Occipital lobe (tissue), 2 donors: ENCODE results near the gene RASSF8. TPM values are rescaled to one million over a fixed set of nuclear protein-coding genes. Genes with fewer than 3 reads are reported as not detected.

Experiments
- DNase-seq: peaks from one replicate; lab custom pipeline; 2025; lab: John Stamatoyannopoulos, UW
- total RNA-seq: library from RNA; depleted of rRNA; stranded (reverse); fragments of >200 nt; gene quantifications from one replicate; pipeline ENCODE4 v1.2.3, GENCODE V29; 2014

RASSF8 gene
- total RNA-seq, 1 donor from 2014 or later: 22.5 TPM

DNA sequence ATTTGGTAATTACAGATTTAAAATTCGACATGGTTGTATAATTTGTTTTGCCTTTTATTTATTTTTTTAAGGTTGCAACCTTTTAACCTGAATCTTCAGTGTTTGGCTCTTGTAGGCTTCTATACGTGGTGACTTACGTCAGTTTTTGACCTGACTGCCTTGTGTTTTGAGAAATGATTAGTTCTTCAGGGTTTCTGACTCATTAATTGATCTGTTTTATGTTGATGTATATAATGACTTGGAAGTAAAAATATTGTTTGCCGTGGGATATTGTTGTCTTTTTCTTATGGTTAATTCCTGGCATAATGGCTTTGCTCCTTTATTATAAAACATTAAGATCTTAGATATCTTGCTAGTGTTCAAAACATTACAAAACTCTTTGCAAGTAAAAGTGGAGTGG is 2.5 kb downstream of the RASSF8 start:
- DNase-seq: no peak

- DNase-seq: no peak
These were observed 4.5 kb downstream of the RASSF8 start for GRCh38 chr12:25962932-25963525.

DNA sequence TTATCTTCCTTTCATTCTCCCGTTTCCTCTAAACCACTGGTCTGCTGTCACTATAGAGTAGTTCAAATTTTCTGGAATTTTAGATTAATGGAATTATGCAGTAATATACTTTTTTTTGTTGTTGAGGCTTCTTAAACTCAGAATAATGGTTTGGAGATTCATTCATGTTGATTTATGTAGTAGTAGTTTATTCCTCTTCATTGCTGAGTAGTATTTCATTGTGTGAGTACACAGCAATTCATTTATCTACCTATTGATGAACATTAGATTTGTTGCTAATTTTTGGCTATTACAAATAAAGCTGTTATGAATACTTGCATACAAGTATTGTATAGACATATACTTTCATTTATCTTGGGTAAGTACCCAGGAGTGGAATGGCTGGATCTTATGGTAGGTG is 7.2 kb downstream of the RASSF8 start:
- DNase-seq: no peak

GRCh38 chr12:25970082-25970481 is 11.6 kb downstream of the RASSF8 start:
- no peak for DNase-seq

DNA sequence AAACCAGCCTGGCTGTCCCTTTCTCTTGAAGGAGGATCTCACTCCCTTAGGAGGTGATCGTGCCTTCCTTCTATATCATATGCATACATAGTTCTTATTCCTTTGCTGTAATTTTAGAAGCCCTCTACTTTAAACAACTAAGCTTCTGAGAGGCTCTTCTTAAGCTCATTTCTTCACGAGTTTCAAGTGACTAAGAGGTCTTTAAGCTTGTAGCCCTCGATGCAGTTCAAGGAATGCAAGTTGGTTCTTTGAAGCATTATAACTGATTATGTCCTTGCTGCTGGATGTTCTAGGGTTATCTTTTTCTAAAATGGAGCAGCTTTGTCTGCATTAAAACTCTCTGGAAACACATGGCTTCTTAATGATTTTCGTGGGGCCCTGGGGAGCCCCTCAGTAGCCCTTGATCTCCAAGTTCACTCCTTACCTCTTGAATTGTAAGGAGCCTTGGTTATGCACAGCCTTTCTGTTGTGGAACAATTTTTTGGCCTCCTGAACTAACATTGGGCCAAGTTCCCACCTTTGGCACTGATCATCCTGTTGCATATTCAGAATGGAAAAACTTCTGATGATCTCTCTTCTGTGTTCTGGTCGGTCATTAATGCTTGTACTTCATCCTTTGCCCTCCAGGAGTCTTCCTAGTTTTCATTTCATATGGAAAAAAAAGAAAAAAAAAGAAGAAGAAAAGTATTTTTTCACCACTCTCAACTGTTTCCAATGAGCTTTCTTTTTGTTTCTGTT is 12.6 kb downstream of the RASSF8 start:
- no peak for DNase-seq

GRCh38 chr12:25971654-25972041 is 13.2 kb downstream of the RASSF8 start:
- DNase-seq: no peak

GRCh38 chr12:25972783-25973182 is 14.3 kb downstream of the RASSF8 start:
- no peak for DNase-seq

DNA sequence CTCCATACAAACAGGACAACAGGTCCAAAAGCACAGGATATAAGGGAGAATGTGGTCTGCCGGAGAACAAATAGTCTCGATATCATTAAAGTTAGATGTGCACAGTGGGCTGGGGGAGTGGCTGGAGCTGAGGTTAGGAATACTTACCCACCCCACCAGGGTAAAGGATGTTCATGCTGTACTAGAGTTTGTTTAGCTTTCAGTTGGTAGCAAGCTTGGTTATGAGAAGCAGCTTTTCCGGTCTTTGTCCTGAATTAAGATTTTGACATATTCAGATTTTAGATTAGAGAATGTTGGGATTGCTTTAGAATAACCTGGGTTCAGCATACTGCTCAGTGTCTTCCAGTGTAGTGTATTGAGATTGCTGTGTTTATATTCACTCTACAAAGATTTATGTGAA is 16.7 kb downstream of the RASSF8 start:
- DNase-seq: no peak

GRCh38 chr12:25975682-25976081 is 17.2 kb downstream of the RASSF8 start:
- DNase-seq: no peak

- no peak for DNase-seq
These were observed 17.8 kb downstream of the RASSF8 start for GRCh38 chr12:25976289-25976688.

GRCh38 chr12:25977047-25977446 is 18.6 kb downstream of the RASSF8 start:
- no peak for DNase-seq

GRCh38 chr12:25979059-25979458 is 20.6 kb downstream of the RASSF8 start:
- DNase-seq: no peak

DNA sequence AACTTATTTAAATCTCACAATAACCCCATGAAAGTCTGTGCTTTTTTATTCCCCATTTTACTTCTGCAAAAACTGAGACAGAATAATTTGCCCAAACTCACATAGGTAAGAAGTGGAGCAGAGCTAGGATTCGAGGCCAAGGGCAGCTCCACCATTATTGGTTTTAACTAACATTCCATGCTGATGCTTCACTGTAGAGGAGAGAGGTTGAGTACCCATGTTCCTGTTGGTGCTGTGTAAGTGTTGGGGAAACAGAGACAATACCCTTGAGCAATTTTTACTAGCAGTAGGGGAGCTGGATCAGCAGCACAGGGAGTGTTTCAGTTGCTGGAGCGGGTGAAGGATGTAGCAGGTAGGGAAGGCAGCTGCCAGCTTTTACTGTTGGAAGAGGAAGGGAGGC is 21.1 kb downstream of the RASSF8 start:
- DNase-seq: no peak

DNA sequence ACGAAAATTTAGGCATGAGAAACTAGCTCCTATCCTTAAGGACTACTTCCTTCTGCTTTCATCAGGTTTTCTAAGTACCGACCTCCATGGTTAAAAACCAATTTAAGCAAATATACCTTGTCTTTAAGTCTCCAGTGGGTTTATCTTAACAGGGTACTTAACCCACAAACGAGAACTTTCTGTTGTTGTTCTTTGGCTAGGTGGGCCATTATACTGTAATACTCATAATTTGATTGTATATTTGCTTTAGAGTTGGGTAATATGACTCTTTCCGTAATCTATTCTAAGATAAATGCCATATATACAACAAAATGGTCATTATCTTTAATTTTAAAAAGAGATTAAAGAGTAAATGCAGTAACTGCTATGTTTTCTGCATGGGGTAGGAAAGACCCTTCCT is 21.6 kb downstream of the RASSF8 start:
- DNase-seq: no peak

GRCh38 chr12:25981597-25981996 is 23.1 kb downstream of the RASSF8 start:
- no peak for DNase-seq

- DNase-seq: no peak
These were observed 23.9 kb downstream of the RASSF8 start for GRCh38 chr12:25982416-25982815.

DNA sequence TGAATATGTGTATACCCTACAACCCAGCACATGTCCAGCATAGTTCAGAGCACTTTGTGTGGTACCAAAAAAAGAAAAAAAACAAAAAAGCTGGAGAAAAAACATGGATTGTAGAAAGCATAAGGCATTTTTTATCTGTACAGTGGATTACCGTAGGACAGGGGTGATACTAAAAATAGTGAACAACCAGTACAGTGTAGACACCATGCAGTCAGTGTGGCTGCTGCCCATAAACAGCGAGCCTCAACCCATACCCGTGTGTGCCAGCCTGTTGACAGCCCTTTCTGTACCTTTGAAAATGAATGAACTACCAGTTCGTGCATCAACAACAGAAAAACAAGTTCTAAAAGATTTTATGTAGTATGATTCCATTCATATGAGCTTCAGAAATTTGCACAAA is 25.1 kb downstream of the RASSF8 start:
- DNase-seq: no peak

- DNase-seq: no peak
These were observed 26.3 kb downstream of the RASSF8 start for GRCh38 chr12:25984759-25985158.

DNA sequence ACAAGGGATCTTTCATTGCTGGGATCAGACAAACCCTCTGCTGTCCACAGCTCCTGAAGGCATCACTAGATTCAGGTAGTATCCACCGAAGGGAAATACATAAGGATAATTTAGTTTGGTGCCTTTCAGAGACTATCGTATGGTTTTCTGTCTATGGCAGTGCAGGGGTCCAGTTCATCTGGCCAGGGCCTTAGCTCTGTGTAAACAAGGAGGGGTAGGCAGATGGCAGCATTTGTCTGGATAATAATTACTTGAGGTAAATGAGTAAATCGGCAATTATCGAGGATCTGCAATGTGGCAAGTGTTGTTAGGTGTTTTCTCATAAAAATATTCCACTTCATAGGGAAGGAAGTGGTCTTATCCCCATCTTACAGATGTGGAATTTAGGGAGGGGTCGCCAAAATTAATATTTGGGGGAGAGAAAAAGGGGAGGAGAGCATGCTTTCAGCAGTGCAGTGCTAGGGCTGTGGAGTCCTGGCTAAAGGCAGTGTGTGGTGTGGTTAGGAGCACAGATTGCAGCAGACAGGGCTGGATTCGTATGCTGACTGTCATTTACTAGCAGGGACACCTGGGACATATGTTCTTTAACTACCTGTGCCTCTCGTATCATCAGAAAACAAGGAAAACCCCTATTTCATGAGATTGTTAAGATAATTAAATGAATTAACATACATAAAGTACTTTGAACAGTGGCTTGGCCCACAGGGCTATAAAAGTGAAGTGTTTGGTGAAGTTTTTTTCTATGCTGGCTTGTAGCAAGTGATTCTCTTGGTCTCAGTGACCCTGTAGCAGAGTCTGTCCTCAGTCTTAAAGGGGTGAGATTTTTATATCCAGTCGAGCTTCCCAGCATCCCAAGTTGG is 27.1 kb downstream of the RASSF8 start:
- no peak for DNase-seq

DNA sequence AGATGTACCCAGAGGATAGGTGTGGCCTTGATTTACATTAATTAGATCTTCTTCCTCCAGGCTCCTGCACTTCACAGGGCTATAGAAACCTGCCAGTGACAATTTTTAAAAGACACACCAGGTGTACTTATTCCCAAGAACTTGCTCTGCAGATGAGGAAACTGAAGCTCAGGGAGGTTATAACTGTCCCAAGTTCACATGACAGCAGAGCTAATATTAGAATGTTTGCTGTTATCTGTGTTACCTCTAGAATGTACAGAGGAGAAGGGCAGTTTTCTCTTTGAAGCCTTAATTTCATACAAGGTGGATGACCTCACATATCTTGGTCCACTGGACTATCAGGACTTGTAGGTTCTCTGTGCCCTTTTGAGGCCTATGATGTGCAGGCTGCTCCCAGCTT is 27.7 kb downstream of the RASSF8 start:
- no peak for DNase-seq

GRCh38 chr12:25988505-25988904 is 30.0 kb downstream of the RASSF8 start:
- no peak for DNase-seq

DNA sequence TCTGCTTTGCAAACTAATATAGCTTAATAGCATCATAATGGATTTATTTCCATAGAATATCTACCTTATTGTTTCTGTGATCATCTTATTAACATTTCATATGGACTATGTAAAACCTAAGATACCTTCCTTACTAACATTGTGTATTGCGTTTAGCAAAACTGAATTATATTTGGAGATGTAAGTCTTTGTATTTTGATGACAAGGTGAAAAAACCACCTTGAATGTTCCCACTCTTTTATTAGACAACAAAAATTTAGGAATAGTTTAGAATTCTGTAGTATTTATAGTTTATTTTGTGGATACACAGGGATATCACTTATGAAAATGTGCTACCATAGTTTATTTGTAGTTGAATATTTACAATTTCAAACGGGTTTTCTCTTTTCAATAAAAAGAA is 32.0 kb downstream of the RASSF8 start:
- no peak for DNase-seq
